ENCODE measurements around the gene KCTD17.

KCTD17 gene

GRCh38 chr22:37079158-37079557 lies 27.6 kb downstream of the KCTD17 start:
- no peak for DNase-seq (ENCODE audit: low read depth)

- peak; percentile 66 for DNase-seq (ENCODE audit: low read depth)
Observed at GRCh38 chr22:37079668-37080171, 28.2 kb downstream of the KCTD17 start.

GRCh38 chr22:37080438-37080837 lies 28.9 kb downstream of the KCTD17 start:
- DNase-seq (ENCODE audit: low read depth), result no peak

- no peak for DNase-seq (ENCODE audit: low read depth)
Observed at GRCh38 chr22:37080838-37081237, 29.3 kb downstream of the KCTD17 start.

GRCh38 chr22:37082251-37082873 lies 30.8 kb downstream of the KCTD17 start:
- no peak for DNase-seq (ENCODE audit: low read depth)

GRCh38 chr22:37083914-37084313 lies 32.4 kb downstream of the KCTD17 start:
- no peak for DNase-seq (ENCODE audit: low read depth)

- no peak for DNase-seq (ENCODE audit: low read depth)
Observed at GRCh38 chr22:37084385-37084784, 32.8 kb downstream of the KCTD17 start.

GRCh38 chr22:37086184-37086583 lies 34.6 kb downstream of the KCTD17 start:
- no peak for DNase-seq (ENCODE audit: low read depth)

GRCh38 chr22:37088108-37088605 lies 36.6 kb downstream of the KCTD17 start:
- DNase-seq (ENCODE audit: low read depth), result peak; percentile 60

GRCh38 chr22:37088750-37089408 lies 37.3 kb downstream of the KCTD17 start:
- no peak for DNase-seq (ENCODE audit: low read depth)

GRCh38 chr22:37089434-37089833 lies 37.9 kb downstream of the KCTD17 start:
- peak; percentile 68 for DNase-seq (ENCODE audit: low read depth)

- DNase-seq (ENCODE audit: low read depth), result no peak
Observed at GRCh38 chr22:37090920-37091695, 39.6 kb downstream of the KCTD17 start.

GRCh38 chr22:37091994-37092393 lies 40.5 kb downstream of the KCTD17 start:
- DNase-seq (ENCODE audit: low read depth), result no peak

- DNase-seq (ENCODE audit: low read depth), result no peak
Observed at GRCh38 chr22:37092997-37093396, 41.5 kb downstream of the KCTD17 start.

- no peak for DNase-seq (ENCODE audit: low read depth)
Observed at GRCh38 chr22:37094239-37094638, 42.7 kb downstream of the KCTD17 start.

GRCh38 chr22:37095113-37095512 lies 43.6 kb downstream of the KCTD17 start:
- DNase-seq (ENCODE audit: low read depth), result no peak

- DNase-seq (ENCODE audit: low read depth), result no peak
Observed at GRCh38 chr22:37097346-37097745, 45.8 kb downstream of the KCTD17 start.

GRCh38 chr22:37098976-37099591 lies 47.5 kb downstream of the KCTD17 start:
- DNase-seq (ENCODE audit: low read depth), result no peak

GRCh38 chr22:37100589-37101127 lies 49.1 kb downstream of the KCTD17 start:
- no peak for DNase-seq (ENCODE audit: low read depth)

GRCh38 chr22:37101311-37102066 lies 49.9 kb downstream of the KCTD17 start:
- DNase-seq (ENCODE audit: low read depth), result no peak

- DNase-seq (ENCODE audit: low read depth), result no peak
Observed at GRCh38 chr22:37103151-37103550, 51.6 kb downstream of the KCTD17 start.
